Small intestine (tissue), 7 donors: ENCODE measurements around the gene ATP6AP2. TPM values are rescaled to one million over a fixed set of nuclear protein-coding genes. Genes with fewer than 3 reads are reported as not detected.

Experiments used
- DNase-seq, 2 donors: peaks; one replicate each; pipeline versions ENCODE4 v3.0.0 to v3.0.0-alpha.2; 2013
- FAIRE-seq: peaks from 2 replicates; lab custom pipeline; 2012; peaks lifted over from hg19 to GRCh38; lab: Jason Lieb, UNC
- H3K27ac ChIP-seq, 3 donors: one replicate each; pipeline ENCODE4 v1.5.1; 2013; ENCODE audit warnings: low read length in 2 of 3, mild to moderate bottlenecking in 2 of 3, control low read depth in 1 of 3, inconsistent platforms in 1 of 3, low read depth in 1 of 3, moderate library complexity in 1 of 3
- H3K27me3 ChIP-seq, 3 donors: one replicate each; pipeline ENCODE4 v1.6.1; 2013; ENCODE audit warnings: low read length in 3 of 3, inconsistent platforms in 1 of 3; ENCODE audit not compliant: control insufficient read depth in 3 of 3, insufficient read depth in 3 of 3
- H3K36me3 ChIP-seq, 3 donors: one replicate each; pipeline ENCODE4 v1.6.1; 2013; ENCODE audit warnings: low read length in 3 of 3, inconsistent platforms in 1 of 3, low read depth in 1 of 3, mild to moderate bottlenecking in 1 of 3, moderate library complexity in 1 of 3; ENCODE audit not compliant: control insufficient read depth in 3 of 3, insufficient read depth in 2 of 3
- H3K4me1 ChIP-seq, 3 donors: one replicate each; pipeline ENCODE4 v1.6.1; 2013; ENCODE audit warnings: low read length in 2 of 3, inconsistent platforms in 1 of 3, low read depth in 1 of 3, mild to moderate bottlenecking in 1 of 3, moderate library complexity in 1 of 3; ENCODE audit not compliant: control insufficient read depth in 3 of 3, insufficient read depth in 2 of 3
- H3K4me3 ChIP-seq, 3 donors: one replicate each; pipeline ENCODE4 v1.5.1; 2013; ENCODE audit warnings: low read length in 3 of 3, control low read depth in 1 of 3, inconsistent platforms in 1 of 3, low read depth in 1 of 3, mild to moderate bottlenecking in 1 of 3, moderate library complexity in 1 of 3
- H3K9me3 ChIP-seq, 2 donors: one replicate each; pipeline ENCODE4 v1.6.1; 2013; ENCODE audit warnings: low read depth in 1 of 2, low read length in 1 of 2; ENCODE audit not compliant: control insufficient read depth in 2 of 2, insufficient read depth in 1 of 2
- WGBS, 3 donors: extraction: QIAGEN DNeasy Blood & Tissue Kit; methylation state at CpG; one replicate each; pipeline ENCODE4 v1.1.7; 2013; 5-methylcytosine and 5-hydroxymethylcytosine counted together
- polyA plus RNA-seq, 4 donors: library from polyadenylated mRNA; stranded (reverse) in 3 of 4; unstranded in 1 of 4; fragments of 200-250 nt in 3 of 4; fragments of 120-200 nt in 1 of 4; gene quantifications; one replicate each; pipeline versions ENCODE4 v1.2.1 to v1.2.3, GENCODE V29; 2013
- donor health status: healthy with polysubstance abuse.
- donor health status: control.
- donor health status: control.
- donor health status: Bipolar disorder and iron deficiency.
- donor health status: healthy.

ATP6AP2 gene
- polyA plus RNA-seq, 4 donors, result 13.0 to 93.7 (median 39.1) TPM

DNA sequence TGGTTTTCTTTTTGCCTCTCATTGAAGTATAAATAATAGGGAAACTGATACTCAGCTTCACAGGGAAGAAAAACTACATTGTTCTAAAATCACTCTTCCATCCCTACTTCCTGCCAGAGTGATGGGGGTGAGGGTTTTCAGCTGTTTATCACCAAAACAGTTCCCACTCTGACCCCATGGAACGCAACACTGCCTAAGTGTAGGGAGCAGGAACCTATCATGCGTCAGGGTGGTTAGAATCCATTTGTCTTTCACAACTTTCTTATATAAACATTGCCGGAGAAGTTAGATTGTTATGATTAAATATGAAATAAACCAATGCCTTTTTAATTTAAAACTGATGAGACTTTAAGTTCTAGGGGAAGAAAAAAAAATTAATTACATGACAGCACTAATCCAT, 26.6 kb downstream of the ATP6AP2 start:
- peaks cover 0 to 9% (median 0%) of the 10 kb centered on the region in 3 donors for H3K36me3 ChIP-seq
- no peak for DNase-seq
- FAIRE-seq, result no peak
- no peak overlapping the region for H3K27ac ChIP-seq
- no peaks in the 10 kb centered on the region for H3K27me3 ChIP-seq
- no peaks in the 10 kb centered on the region for H3K4me1 ChIP-seq
- no peaks in the 10 kb centered on the region for H3K9me3 ChIP-seq
- H3K4me3 ChIP-seq, result no peak overlapping the region
- WGBS, 3 donors, result 72 to 98% (median 90%) methylated on average over 3 of the region's 3 CpGs

- Histone ChIP-seq H3K9me3 (no peaks in the 10 kb centered on the region), H3K4me3 (no peak overlapping the region), H3K4me1 (no peaks in the 10 kb centered on the region), H3K27ac (no peak overlapping the region), H3K27me3 (no peaks in the 10 kb centered on the region), H3K36me3 (no peaks in the 10 kb centered on the region)
- DNase-seq, result no peak
- no peak for FAIRE-seq
- 53 to 64% (median 59%) methylated on average over 4 of the region's 4 CpGs for WGBS, 3 donors
Observed at GRCh38 chrX:40612511-40612910, 31.7 kb downstream of the ATP6AP2 start.

GRCh38 chrX:40615976-40616375, 35.2 kb downstream of the ATP6AP2 start:
- no peaks in the 10 kb centered on the region for H3K36me3 ChIP-seq
- FAIRE-seq, result no peak
- no peak overlapping the region for H3K27ac ChIP-seq
- H3K27me3 ChIP-seq, result no peaks in the 10 kb centered on the region
- H3K9me3 ChIP-seq, result no peaks in the 10 kb centered on the region
- no peak overlapping the region for H3K4me3 ChIP-seq
- DNase-seq, result no peak
- H3K4me1 ChIP-seq, result no peaks in the 10 kb centered on the region
- 80 to 86% (median 82%) methylated on average over 9 of the region's 9 CpGs for WGBS, 3 donors

DNA sequence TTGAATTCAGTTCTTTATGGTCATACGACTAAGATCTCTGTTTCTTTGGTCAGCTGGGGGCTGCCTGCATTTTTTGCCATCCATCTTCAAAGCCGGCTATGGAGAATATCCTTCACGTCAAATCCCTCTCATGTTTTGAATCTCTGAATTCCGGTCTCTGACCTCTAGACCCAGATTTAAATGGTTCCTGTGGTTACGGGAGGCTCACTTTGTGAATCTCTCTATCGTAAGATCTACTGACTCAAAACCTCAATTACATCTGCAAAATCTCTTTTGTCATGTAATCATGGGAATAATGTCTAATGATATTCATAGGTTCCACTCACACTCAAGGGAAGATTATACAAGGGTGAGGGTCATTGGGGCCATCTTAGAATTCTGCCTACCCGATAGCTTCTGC, 36.8 kb downstream of the ATP6AP2 start:
- FAIRE-seq, result no peak
- DNase-seq, result no peak
- WGBS, 3 donors, result 82 to 86% (median 84%) methylated on average over 7 of the region's 7 CpGs
- no peak overlapping the region for H3K27ac ChIP-seq
- no peak overlapping the region for H3K4me3 ChIP-seq
- H3K27me3 ChIP-seq, result no peaks in the 10 kb centered on the region
- no peaks in the 10 kb centered on the region for H3K36me3 ChIP-seq
- H3K4me1 ChIP-seq, result no peaks in the 10 kb centered on the region
- no peaks in the 10 kb centered on the region for H3K9me3 ChIP-seq

DNA sequence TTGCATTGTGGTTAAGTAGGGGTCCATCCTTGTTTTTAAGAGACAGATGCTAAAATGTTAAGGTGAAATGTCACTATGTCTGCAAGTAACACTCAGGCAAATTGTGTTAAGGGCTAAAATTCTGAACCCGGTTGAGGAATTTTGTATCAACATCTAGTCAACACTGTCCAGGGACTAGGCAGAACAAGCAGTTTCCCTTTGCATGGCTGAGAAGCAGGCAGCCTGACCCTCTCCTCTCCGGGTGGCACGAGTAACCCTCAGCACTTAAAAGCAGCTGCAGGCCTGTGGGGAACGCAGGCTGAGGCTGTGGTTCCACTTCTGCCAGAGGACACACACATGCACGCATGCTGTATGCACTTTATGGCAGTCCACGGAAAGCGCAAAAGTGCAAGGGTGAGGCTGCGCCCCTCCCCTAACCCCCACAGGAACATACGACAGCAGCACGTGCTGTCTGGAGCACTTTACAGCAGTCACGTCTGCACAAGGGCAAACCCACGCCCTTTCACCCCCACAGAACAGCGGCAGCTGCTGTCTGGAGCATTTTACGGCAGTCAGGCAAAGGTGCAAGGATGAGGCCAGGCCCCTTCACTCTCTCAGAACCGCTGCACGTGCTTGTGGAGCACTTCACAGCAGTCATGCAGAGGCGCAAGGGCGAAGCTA, 41.8 kb downstream of the ATP6AP2 start:
- FAIRE-seq (no peak), DNase-seq (peak; percentile 69 to 71)
- no peaks in the 10 kb centered on the region for H3K27me3 ChIP-seq
- H3K4me3 ChIP-seq, result no peak overlapping the region
- no peak overlapping the region for H3K27ac ChIP-seq
- H3K36me3 ChIP-seq, result no peaks in the 10 kb centered on the region
- peaks cover 0 to 9% of the 10 kb centered on the region in 2 donors for H3K9me3 ChIP-seq
- no peaks in the 10 kb centered on the region for H3K4me1 ChIP-seq
- WGBS, 3 donors, result 32 to 60% (median 58%) methylated on average over 18 of the region's 18 CpGs

GRCh38 chrX:40623139-40623536, 42.4 kb downstream of the ATP6AP2 start, which contains the start of gene MPC1L:
MPC1L (plus strand) TSS chrX:40623428; CDS start chrX:40623566, 138 bp downstream.
- Histone ChIP-seq H3K4me1 (no peaks in the 10 kb centered on the region), H3K27ac (no peak within 1 kb of the TSS), H3K27me3 (no peaks in the 10 kb centered on the region), H3K4me3 (no peak within 1 kb of the TSS), H3K36me3 (peaks cover 0 to under 1% (median 0%) of the 10 kb centered on the region in 3 donors), H3K9me3 (peaks cover 0 to 9% of the 10 kb centered on the region in 2 donors)
- DNase-seq, result no peak
- WGBS, 3 donors, result 96 to 97% (median 96%) methylated on average over 36 to 38 of the region's 38 CpGs
- no peak for FAIRE-seq

GRCh38 chrX:40623665-40624064, 42.9 kb downstream of the ATP6AP2 start:
- 93 to 94% (median 94%) methylated on average over 27 to 32 of the region's 32 CpGs for WGBS, 3 donors

DNA sequence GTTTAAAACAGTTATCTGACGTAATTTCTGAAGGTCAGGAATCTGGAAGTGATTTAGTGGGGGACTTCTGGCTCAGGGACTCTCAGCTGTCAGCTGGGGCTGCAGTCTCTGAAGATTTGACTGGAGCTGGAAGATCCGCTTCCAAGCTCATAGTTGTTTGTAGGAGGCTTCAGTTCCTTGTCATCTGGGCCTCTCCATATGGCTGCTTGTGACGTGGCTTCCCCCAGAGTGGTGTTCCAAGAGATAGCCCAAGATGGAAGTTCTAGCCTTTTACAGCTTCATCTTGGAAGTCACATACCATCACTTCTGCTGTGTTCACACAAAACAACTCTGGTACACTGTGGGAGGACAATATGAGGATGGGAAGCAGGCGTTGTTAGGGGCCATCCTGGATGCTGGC, 44.5 kb downstream of the ATP6AP2 start:
- DNase-seq (no peak), FAIRE-seq (no peak)
- peaks cover 0 to 9% of the 10 kb centered on the region in 2 donors for H3K9me3 ChIP-seq
- 85 to 90% (median 89%) methylated on average over 4 of the region's 4 CpGs for whole genome bisulfite sequencing, 3 donors
- no peaks in the 10 kb centered on the region for H3K4me1 ChIP-seq
- H3K36me3 ChIP-seq, result peaks cover 0 to 14% (median 3%) of the 10 kb centered on the region in 3 donors
- no peak overlapping the region for H3K4me3 ChIP-seq
- H3K27ac ChIP-seq, result no peak overlapping the region
- H3K27me3 ChIP-seq, result no peaks in the 10 kb centered on the region

More at GRCh38 chrX:40623665-40624064, 42.9 kb downstream of the ATP6AP2 start:
- H3K27me3 ChIP-seq, result no peaks in the 10 kb centered on the region
- no peaks in the 10 kb centered on the region for H3K4me1 ChIP-seq
- no peak overlapping the region for H3K27ac ChIP-seq
- H3K9me3 ChIP-seq, result peaks cover 0 to 9% of the 10 kb centered on the region in 2 donors
- no peak overlapping the region for H3K4me3 ChIP-seq
- no peak for FAIRE-seq
- no peak for DNase-seq
- H3K36me3 ChIP-seq, result peaks cover 0 to 5% (median 0%) of the 10 kb centered on the region in 3 donors
